ENCODE data around the gene PTPRS.

The PTPRS gene

GRCh38 chr19:5312058-5312457, 28.6 kb downstream of the PTPRS start:
- TF ChIP-seq CTCF (IDR thresholded peaks at IDR 0.05; ENCODE audit: control insufficient read depth, extremely low read depth, insufficient read depth), result no peak
- H3K4me3 ChIP-seq (ENCODE audit: low read depth, low read length), result no peak overlapping the region
- no peak for DNase-seq (ENCODE audit: low read depth)

DNA sequence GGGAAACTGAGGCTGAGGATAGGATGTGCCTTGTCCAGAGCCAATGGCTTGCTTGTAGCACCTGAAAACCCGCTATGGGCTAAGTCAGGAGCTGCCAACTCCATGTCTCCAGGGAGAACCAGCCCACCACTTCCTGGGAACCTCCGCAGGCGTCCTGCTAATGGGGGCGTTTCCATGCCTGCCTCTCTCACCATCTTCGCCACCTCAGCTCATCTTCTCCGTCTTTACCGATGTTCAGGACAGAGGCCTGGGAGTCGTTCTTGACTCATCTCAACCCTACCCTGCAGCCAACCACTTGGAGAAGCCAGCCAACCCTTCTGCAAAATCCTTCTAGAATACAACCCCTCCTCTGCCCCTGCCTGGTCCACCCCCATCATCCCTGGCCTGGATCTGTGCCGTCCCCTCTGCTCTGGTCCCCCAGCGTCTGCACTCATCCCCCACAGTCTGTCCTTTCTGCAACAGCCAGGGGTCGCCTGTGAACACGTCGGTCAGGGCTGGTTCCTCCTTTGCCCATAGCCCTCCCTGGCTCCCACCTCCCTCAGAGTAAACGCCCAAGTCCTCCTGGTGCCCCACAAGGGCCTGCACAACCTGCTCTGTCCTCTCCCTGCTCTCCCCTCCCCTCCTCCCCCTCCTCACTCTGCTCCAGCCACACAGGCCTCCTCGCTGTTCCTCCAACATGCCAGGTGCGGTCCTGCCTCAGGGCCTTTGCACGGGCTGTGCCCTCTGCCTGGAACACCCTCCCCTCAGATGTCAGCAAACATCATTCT, 31.0 kb downstream of the PTPRS start:
- no peak for TF ChIP-seq CTCF (IDR thresholded peaks at IDR 0.05; ENCODE audit: control insufficient read depth, extremely low read depth, insufficient read depth)
- no peak for DNase-seq (ENCODE audit: low read depth)
- no peak overlapping the region for H3K4me3 ChIP-seq (ENCODE audit: low read depth, low read length)

- no peak overlapping the region for H3K4me3 ChIP-seq (ENCODE audit: low read depth, low read length)
- DNase-seq (ENCODE audit: low read depth), result no peak
- TF ChIP-seq CTCF (IDR thresholded peaks at IDR 0.05; ENCODE audit: control insufficient read depth, extremely low read depth, insufficient read depth), result no peak
Measured at GRCh38 chr19:5308451-5309437, 31.9 kb downstream of the PTPRS start.

DNA sequence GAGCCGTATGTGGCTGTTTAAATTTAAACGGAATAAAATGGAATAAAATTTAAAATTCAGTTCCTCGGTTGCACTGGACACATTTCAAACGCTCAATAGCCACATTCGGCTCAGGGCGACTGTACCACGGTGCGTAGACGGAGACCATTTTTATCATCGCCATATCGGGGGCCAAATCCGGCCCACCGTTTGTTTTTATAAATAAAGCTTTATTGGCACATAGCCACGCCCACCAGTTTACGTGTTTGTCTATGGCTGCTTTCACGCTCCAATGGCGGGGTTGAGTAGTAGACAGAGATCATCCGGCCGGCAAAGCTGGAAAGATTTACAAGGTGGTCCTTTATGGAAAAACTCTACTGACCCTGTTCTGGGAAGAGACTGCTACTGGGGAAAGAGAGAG, 33.0 kb downstream of the PTPRS start:
- no peak for DNase-seq (ENCODE audit: low read depth)
- no peak for TF ChIP-seq CTCF (IDR thresholded peaks at IDR 0.05; ENCODE audit: control insufficient read depth, extremely low read depth, insufficient read depth)
- no peak overlapping the region for H3K4me3 ChIP-seq (ENCODE audit: low read depth, low read length)

- H3K4me3 ChIP-seq (ENCODE audit: low read depth, low read length), result no peak overlapping the region
- TF ChIP-seq CTCF (IDR thresholded peaks at IDR 0.05; ENCODE audit: control insufficient read depth, extremely low read depth, insufficient read depth), result no peak
- DNase-seq (ENCODE audit: low read depth), result no peak
Measured at GRCh38 chr19:5305163-5305562, 35.4 kb downstream of the PTPRS start.

DNA sequence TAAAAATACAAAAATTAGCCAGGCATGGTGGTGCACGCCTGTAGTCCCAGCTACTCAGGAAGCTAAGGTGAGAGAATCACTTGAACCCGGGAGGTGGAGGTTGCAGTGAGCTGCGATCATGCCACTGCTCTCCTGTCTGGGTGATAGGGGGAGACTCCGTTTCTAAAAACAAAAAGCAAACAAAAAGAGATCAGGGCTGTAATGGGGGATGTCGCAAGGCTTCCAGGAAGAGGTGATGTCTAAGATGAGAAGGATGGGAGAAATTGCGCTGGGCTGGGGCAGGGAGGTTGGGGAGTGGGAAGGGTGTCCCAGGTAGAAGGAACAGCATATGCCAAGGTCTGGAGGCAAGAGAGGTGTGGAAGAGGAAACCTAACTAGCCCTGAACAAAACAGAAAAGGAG, 36.1 kb downstream of the PTPRS start:
- no peak for TF ChIP-seq CTCF (IDR thresholded peaks at IDR 0.05; ENCODE audit: control insufficient read depth, extremely low read depth, insufficient read depth)
- DNase-seq (ENCODE audit: low read depth), result no peak
- no peak overlapping the region for H3K4me3 ChIP-seq (ENCODE audit: low read depth, low read length)

All from LNCaP clone FGC (cell line).